IgD-negative memory B cell (primary cell): ENCODE results near the gene MEF2D. TPM values are rescaled to one million over a fixed set of nuclear protein-coding genes. Genes with fewer than 3 reads are reported as not detected.

ENCODE experiments used
- H3K27ac Mint-ChIP-seq, 3 donors: one replicate each; pipeline ENCODE4 v1.8.0; 2020 to 2022; ENCODE audit warnings: mild to moderate bottlenecking in 3 of 3, mixed read lengths in 3 of 3, moderate library complexity in 1 of 3
- H3K27me3 Mint-ChIP-seq: one replicate; pipeline ENCODE4 v1.8.0; 2021; ENCODE audit warnings: mixed read lengths
- H3K36me3 Mint-ChIP-seq: one replicate; pipeline ENCODE4 v1.8.0; 2020; ENCODE audit warnings: mild to moderate bottlenecking, mixed read lengths
- H3K4me1 Mint-ChIP-seq, 3 donors: one replicate each; pipeline ENCODE4 v1.8.0; 2020 to 2022; ENCODE audit warnings: mixed read lengths in 3 of 3, mild to moderate bottlenecking in 1 of 3
- H3K4me3 Mint-ChIP-seq, 4 donors: one replicate each; pipeline ENCODE4 v1.8.0; 2020 to 2022; ENCODE audit warnings: mild to moderate bottlenecking in 4 of 4, mixed read lengths in 4 of 4, moderate library complexity in 3 of 4
- H3K9me3 Mint-ChIP-seq, 3 donors: one replicate each; pipeline ENCODE4 v1.8.0; 2020 to 2021; ENCODE audit warnings: mixed read lengths in 3 of 3, mild to moderate bottlenecking in 1 of 3
- polyA plus RNA-seq: library from polyadenylated mRNA; unstranded; fragments of 300-500 nt; fragmentation: Illumina TruSeq; gene quantifications from one replicate; pipeline ENCODE4 v1.2.3, GENCODE V29; 2021

MEF2D gene
- polyA plus RNA-seq, 1 donor from 2014 or later = 16.2 TPM

- Mint-ChIP-seq H3K36me3 (no peaks in the 10 kb centered on the region), H3K9me3 (no peaks in the 10 kb centered on the region), H3K4me1 (peaks cover 4 to 6% (median 5%) of the 10 kb centered on the region in 3 donors), H3K4me3 (no peak overlapping the region), H3K27ac (no peak overlapping the region), H3K27me3 (peaks cover 10% of the 10 kb centered on the region)
These were observed 48.9 kb downstream of the MEF2D start for GRCh38 chr1:156451505-156452160.

DNA sequence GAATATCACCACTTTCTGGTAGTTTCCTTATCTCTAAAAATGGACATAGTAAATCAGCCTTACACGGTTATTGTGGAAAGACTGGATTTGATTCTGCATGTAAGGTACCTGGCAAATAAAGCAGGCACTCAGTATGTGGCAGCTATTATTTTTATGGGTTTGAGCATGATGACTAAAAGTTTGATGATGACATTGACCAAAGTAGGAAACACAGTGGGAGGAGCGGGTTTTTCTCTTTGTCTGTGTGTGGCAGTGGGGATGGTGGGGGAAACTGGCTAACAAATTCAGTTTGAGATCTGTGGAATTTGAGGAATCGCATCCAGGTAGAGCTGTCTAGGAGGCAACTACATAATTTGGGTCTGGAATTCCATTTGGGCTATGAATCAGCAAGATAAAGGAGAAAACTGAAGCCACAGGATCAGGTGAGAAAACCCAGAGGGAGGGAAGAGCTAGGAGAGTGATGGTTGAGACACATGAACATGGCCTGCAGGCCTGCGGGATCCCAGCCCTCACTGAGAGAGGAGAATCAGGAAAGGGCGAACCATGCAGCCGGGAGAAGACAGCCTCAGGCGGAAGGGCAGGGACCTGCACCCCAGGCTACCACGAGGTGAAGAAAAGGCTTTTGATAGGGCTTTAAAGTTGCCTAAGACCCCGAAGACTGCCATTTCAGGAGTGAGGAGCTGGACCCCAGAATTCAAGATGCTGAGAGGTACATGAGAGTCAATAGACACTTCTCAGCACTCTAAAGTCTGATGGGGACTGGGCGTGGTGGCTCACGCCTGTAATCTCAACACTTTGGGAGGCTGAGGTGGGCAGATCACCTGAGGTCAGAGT lies 52.2 kb downstream of the MEF2D start:
- peaks cover 27% of the 10 kb centered on the region for H3K27me3 Mint-ChIP-seq
- H3K27ac Mint-ChIP-seq = peak overlapping the region in 1 of 3 donors; percentile 44
- no peak overlapping the region for H3K4me3 Mint-ChIP-seq
- no peaks in the 10 kb centered on the region for H3K36me3 Mint-ChIP-seq
- H3K4me1 Mint-ChIP-seq = peaks cover 0 to 3% (median 2%) of the 10 kb centered on the region in 3 donors
- no peaks in the 10 kb centered on the region for H3K9me3 Mint-ChIP-seq

DNA sequence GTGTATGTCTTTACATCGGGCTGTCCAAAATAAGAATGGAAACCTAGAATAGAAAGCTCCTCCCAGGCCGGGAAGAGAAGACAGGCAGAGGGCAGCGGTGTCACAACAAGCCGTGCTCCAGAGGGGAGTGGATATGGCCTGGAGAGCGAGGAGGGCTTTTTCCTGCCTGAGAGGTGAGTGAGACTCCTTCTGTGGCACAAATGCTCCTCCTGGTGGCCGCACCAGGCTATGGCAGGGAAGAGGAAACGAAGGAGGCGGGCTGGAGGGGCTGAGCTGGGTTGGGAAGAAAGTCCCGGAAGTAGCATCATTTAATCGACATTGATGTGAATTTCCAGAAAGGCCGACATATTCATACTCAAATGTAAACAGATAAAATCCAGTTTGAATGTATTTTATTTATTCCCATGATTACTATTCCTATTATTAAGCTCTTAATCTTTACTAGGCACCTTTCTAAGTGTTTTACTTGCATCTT lies 54.7 kb downstream of the MEF2D start:
- H3K4me1 Mint-ChIP-seq = peaks cover 0 to 3% (median 2%) of the 10 kb centered on the region in 3 donors
- H3K27ac Mint-ChIP-seq = peak overlapping the region in 1 of 3 donors; percentile 20
- H3K36me3 Mint-ChIP-seq = no peaks in the 10 kb centered on the region
- H3K27me3 Mint-ChIP-seq = peaks cover 42% of the 10 kb centered on the region
- peak overlapping the region in 1 of 4 donors; percentile 24 for H3K4me3 Mint-ChIP-seq
- H3K9me3 Mint-ChIP-seq = peaks cover 0 to 2% (median 0%) of the 10 kb centered on the region in 3 donors

GRCh38 chr1:156444407-156445001 lies 56.1 kb downstream of the MEF2D start:
- H3K4me1 Mint-ChIP-seq = peaks cover 0 to 5% (median 2%) of the 10 kb centered on the region in 3 donors
- H3K27me3 Mint-ChIP-seq = peaks cover 55% of the 10 kb centered on the region
- no peak overlapping the region for H3K4me3 Mint-ChIP-seq
- H3K27ac Mint-ChIP-seq = peak overlapping the region in 1 of 3 donors; percentile 5
- peaks cover 0 to 2% (median 0%) of the 10 kb centered on the region in 3 donors for H3K9me3 Mint-ChIP-seq
- H3K36me3 Mint-ChIP-seq = no peaks in the 10 kb centered on the region

DNA sequence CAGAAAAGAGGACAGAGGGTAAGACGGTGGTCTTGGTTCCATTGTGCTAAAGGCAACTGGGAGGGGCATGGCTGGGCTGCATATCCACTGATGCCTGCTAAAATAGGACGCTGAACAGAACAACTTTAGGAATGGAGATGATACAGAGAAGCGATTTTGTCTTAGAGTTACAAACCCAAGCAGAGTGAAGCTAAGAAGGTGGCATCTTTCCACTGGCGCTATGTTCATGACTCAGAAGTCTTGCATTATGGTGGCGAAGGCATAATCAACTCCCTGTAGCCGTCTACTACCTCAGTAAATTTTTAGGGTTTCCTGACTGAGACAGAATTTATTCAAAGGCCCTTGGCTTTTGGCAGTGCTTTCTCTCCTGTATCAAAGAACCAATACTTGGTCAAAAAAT lies 57.3 kb downstream of the MEF2D start:
- Mint-ChIP-seq H3K4me1 (peaks cover 0 to 8% (median 4%) of the 10 kb centered on the region in 3 donors), H3K27ac (no peak overlapping the region), H3K36me3 (no peaks in the 10 kb centered on the region), H3K27me3 (peaks cover 64% of the 10 kb centered on the region), H3K4me3 (no peak overlapping the region), H3K9me3 (peaks cover 0 to 4% (median 0%) of the 10 kb centered on the region in 3 donors)

GRCh38 chr1:156440654-156441437 lies 59.7 kb downstream of the MEF2D start:
- H3K27ac Mint-ChIP-seq = peak overlapping the region in 1 of 3 donors; percentile 57
- H3K4me1 Mint-ChIP-seq = peaks cover 2 to 16% (median 10%) of the 10 kb centered on the region in 3 donors
- no peaks in the 10 kb centered on the region for H3K36me3 Mint-ChIP-seq

DNA sequence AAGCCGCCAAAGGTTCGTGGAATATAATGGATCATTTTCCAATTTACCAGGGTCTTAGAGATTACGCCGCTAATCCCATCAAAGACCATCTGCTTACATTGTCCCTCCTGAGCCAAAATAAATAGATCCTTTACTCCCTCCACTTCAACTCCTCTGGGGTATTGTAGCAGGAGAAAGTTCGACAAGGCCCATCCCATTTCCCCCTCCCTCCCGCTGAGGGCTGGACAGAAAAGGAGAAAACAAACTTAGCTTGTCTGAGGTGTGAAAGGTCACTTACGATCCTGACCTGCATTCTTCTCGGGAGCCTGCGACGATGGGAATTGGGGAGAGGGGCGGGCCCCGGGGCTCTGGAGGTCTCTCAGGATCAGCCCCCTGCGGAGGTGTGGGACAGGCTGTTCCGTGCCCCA lies 60.8 kb downstream of the MEF2D start:
- Mint-ChIP-seq H3K27me3 (peaks cover 70% of the 10 kb centered on the region), H3K9me3 (peaks cover 0 to 4% (median 0%) of the 10 kb centered on the region in 3 donors), H3K27ac (peak overlapping the region in 2 of 3 donors; percentile 1 to 57), H3K36me3 (no peaks in the 10 kb centered on the region), H3K4me3 (peak overlapping the region in 1 of 4 donors; percentile 30), H3K4me1 (peaks cover 9 to 18% (median 15%) of the 10 kb centered on the region in 3 donors)

More at GRCh38 chr1:156440654-156441437, 59.7 kb downstream of the MEF2D start:
- Mint-ChIP-seq H3K27me3 (peaks cover 67% of the 10 kb centered on the region), H3K9me3 (peaks cover 0 to 4% (median 0%) of the 10 kb centered on the region in 3 donors), H3K4me3 (peak overlapping the region in 1 of 4 donors; percentile 30)

DNA sequence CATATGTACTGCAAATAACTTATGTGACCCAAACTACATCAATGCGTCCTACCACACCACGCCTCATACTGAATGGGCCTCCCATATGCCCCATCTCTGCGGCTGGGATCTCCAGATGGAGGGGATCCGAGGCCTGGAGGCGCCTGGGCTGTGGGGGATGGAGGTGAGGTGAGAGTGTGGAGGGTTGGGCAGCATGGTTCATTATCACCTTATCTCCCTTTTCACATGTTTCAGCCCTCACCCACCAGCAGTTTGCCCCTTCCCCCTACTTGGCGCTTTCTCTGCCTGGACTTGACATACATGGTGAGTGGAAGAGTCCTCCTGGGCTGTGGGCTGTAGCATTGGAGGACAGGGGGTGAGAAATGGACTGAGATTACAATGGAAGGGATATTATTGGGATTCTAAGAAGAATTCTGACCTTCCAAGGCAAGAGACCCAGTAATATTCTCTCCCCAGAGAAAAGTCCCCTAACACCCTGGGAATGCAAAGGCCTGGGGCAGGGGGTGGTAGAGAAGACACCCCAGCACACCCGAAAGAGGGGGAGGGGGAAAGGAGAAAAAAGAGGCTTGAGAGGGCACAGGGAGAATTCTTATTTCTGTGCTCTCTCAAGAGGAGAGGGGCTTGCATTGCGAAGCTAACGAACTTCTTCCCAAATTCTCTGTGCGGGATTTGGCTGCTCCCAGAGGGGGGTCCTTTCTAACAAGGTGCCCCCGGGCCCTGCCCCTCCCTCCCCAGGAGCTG lies 61.4 kb downstream of the MEF2D start:
- Mint-ChIP-seq H3K27ac (peak overlapping the region in 1 of 3 donors; percentile 15), H3K36me3 (no peaks in the 10 kb centered on the region), H3K4me1 (peaks cover 9 to 18% (median 15%) of the 10 kb centered on the region in 3 donors), H3K4me3 (no peak overlapping the region), H3K9me3 (peaks cover 0 to 4% (median 0%) of the 10 kb centered on the region in 3 donors), H3K27me3 (peaks cover 69% of the 10 kb centered on the region)

- H3K27ac Mint-ChIP-seq = no peak overlapping the region
- H3K4me1 Mint-ChIP-seq = peaks cover 9 to 19% (median 15%) of the 10 kb centered on the region in 3 donors
- peaks cover 0 to 4% (median 0%) of the 10 kb centered on the region in 3 donors for H3K9me3 Mint-ChIP-seq
- no peaks in the 10 kb centered on the region for H3K36me3 Mint-ChIP-seq
- peaks cover 72% of the 10 kb centered on the region for H3K27me3 Mint-ChIP-seq
- peak overlapping the region in 1 of 4 donors; percentile 19 for H3K4me3 Mint-ChIP-seq
These were observed 62.1 kb downstream of the MEF2D start for GRCh38 chr1:156438278-156438987.

DNA sequence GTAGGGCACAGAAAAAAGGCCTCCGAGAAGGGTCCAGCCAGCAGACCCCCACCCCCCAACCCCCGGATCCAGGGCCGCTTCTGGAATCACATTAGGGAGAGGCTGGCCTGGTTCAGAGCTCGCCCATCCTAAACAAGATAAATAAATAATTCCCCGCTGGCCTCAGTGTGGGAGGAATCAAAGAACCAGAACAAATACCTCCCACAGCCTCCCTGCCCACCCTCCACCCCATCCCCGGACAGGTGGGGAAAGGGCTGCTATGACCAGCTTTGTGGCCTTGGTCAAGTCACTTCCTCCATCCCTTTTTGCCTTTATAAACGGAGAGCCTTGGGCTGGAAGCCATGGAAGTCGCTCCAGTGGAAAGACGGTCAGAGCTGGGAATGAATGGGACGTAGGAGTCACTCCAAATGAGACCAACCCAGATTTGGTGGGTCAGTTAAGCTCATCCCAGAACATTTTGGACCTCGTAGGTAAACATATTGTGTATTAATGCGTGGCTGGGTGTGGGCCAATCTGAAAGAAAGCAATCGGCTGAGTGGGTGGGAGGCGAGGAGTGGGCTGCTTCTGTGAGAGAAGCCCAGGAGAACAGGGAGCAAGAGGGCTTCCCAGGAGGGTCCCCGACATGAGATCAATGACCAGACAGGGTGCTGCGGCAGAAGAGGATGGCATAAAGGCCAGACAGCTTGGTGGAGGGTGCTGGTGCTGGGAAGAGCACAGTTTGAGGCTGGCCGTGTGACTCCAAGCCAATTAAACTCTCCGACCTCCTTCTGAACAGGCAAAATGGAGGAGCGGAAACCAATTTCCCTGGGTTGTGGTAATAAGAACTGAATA lies 63.3 kb downstream of the MEF2D start:
- Mint-ChIP-seq H3K27me3 (peaks cover 78% of the 10 kb centered on the region), H3K9me3 (peaks cover 0 to 4% (median 0%) of the 10 kb centered on the region in 3 donors), H3K27ac (peak overlapping the region in 2 of 3 donors; percentile 46 to 72), H3K4me1 (peaks cover 9 to 21% (median 15%) of the 10 kb centered on the region in 3 donors), H3K4me3 (peak overlapping the region in 3 of 4 donors; percentile 22 to 90 (median 40)), H3K36me3 (no peaks in the 10 kb centered on the region)

DNA sequence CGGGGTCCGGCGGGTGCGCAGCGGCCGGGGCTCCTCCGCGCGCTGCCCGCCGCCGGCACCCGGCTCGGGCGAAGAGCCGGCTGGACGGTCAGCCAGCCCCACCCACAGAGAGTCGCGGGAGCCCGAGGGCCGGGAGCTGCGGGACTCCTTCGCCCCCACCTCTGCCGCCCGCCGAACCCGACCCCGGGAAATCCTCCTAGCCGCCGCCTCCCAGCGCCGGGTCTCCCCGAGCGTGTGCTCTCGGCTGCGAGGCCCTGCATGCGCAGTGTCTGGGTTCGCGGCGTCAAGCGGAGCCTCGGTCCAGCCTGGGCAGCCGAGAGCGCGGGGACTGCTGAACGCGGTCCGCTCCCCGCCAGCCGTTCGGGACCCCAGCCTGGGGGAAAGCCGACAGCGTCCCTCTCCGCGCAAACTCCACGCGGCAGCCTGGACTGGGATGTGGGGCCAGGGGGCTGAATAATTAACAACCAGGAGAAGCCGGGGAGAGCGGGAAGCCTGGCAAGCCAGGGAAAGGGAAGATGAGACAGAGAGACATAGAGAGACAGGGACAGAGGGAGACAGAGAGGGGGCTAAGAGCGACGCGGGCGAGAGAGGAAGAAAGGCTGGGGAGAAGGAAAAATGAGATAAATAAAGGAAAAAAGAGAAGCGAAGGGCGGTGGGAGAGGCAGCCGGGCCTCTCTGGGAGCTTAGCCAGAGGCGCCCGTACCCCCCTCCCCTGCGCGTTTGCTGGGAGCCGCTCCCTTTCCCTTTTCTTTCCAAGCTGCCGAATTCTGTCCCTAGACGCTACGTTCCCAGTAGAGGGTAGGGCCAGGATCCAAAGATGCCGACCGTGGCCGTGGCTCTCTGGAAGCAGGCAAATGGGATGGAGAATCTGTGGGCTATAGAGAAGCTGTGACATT lies 64.2 kb downstream of the MEF2D start:
- Mint-ChIP-seq H3K27ac (peak overlapping the region in 1 of 3 donors; percentile 61), H3K4me3 (peak overlapping the region; percentile 27 to 95 (median 59)), H3K9me3 (peaks cover 0 to 4% (median 0%) of the 10 kb centered on the region in 3 donors), H3K36me3 (no peaks in the 10 kb centered on the region), H3K27me3 (peaks cover 80% of the 10 kb centered on the region), H3K4me1 (peaks cover 9 to 21% (median 15%) of the 10 kb centered on the region in 3 donors)
